ENCODE data around the gene GRIK5.

The GRIK5 gene

GRCh38 chr19:42069619-42070351, at the start of gene GRIK5:
Gene GRIK5 (minus strand): TSS chr19:42070206. CDS start chr19:42065770, 4,436 bp downstream.
- no peaks in the 10 kb centered on the region for H3K36me3 Mint-ChIP-seq (ENCODE audit: low read depth)
- H3K27me3 Mint-ChIP-seq = peaks cover 3% of the 10 kb centered on the region
- DNase-seq = no peak
- H3K4me1 Mint-ChIP-seq (ENCODE audit: low read depth) = peaks cover 4% of the 10 kb centered on the region
- no peaks in the 10 kb centered on the region for H3K9me3 Mint-ChIP-seq
- H3K27ac Mint-ChIP-seq = no peak within 1 kb of the TSS
- no peak within 1 kb of the TSS for H3K4me3 Mint-ChIP-seq

GRCh38 chr19:42117076-42117475, 47.1 kb upstream of the GRIK5 start:
- peak overlapping the region; percentile 72 for H3K27ac Mint-ChIP-seq
- H3K4me1 Mint-ChIP-seq (ENCODE audit: low read depth) = peaks cover 59% of the 10 kb centered on the region
- no peaks in the 10 kb centered on the region for H3K9me3 Mint-ChIP-seq
- no peaks in the 10 kb centered on the region for H3K27me3 Mint-ChIP-seq
- no peak overlapping the region for H3K4me3 Mint-ChIP-seq
- peaks cover 89% of the 10 kb centered on the region for H3K36me3 Mint-ChIP-seq (ENCODE audit: low read depth)
- DNase-seq = no peak

- no peak for DNase-seq
- H3K36me3 Mint-ChIP-seq (ENCODE audit: low read depth) = peaks cover 89% of the 10 kb centered on the region
- peak overlapping the region; percentile 72 for H3K27ac Mint-ChIP-seq
- H3K4me1 Mint-ChIP-seq (ENCODE audit: low read depth) = peaks cover 59% of the 10 kb centered on the region
- no peaks in the 10 kb centered on the region for H3K9me3 Mint-ChIP-seq
- no peak overlapping the region for H3K4me3 Mint-ChIP-seq
- no peaks in the 10 kb centered on the region for H3K27me3 Mint-ChIP-seq
Measured at GRCh38 chr19:42116308-42117075, 46.5 kb upstream of the GRIK5 start.

- Mint-ChIP-seq H3K4me1 (ENCODE audit: low read depth) (peaks cover 58% of the 10 kb centered on the region), H3K9me3 (no peaks in the 10 kb centered on the region), H3K4me3 (no peak overlapping the region), H3K36me3 (ENCODE audit: low read depth) (peaks cover 91% of the 10 kb centered on the region), H3K27ac (peak overlapping the region; percentile 46), H3K27me3 (no peaks in the 10 kb centered on the region)
- DNase-seq = no peak
Measured at GRCh38 chr19:42115705-42116104, 45.7 kb upstream of the GRIK5 start.

- no peak for DNase-seq
- H3K27ac Mint-ChIP-seq = peak overlapping the region; percentile 63
- H3K4me1 Mint-ChIP-seq (ENCODE audit: low read depth) = peaks cover 57% of the 10 kb centered on the region
- H3K9me3 Mint-ChIP-seq = no peaks in the 10 kb centered on the region
- H3K27me3 Mint-ChIP-seq = no peaks in the 10 kb centered on the region
- no peak overlapping the region for H3K4me3 Mint-ChIP-seq
- H3K36me3 Mint-ChIP-seq (ENCODE audit: low read depth) = peaks cover 91% of the 10 kb centered on the region
Measured at GRCh38 chr19:42115219-42115618, 45.2 kb upstream of the GRIK5 start.

DNA sequence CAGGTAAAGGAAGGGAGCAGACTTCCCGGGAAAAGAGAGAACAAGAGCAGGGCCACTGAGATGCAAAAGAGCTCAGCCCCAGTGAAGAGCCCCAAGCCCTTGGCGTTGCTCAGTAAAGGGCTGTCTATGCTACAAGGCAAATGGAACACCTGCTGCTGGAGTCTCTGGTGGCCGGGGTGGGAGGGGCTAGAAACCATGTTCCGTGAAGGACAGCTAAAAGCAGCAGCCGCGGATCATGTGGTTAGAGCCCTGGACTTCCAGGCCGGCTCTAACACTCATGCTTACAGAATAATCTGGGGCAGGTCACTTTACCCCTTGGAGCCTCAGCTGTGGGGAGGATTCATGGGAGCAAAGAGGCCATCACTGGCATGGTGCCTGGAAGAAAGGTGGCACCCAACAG, 44.4 kb upstream of the GRIK5 start:
- Mint-ChIP-seq H3K27me3 (no peaks in the 10 kb centered on the region), H3K36me3 (ENCODE audit: low read depth) (peaks cover 89% of the 10 kb centered on the region), H3K9me3 (no peaks in the 10 kb centered on the region), H3K27ac (peak overlapping the region; percentile 88), H3K4me3 (no peak overlapping the region), H3K4me1 (ENCODE audit: low read depth) (peaks cover 57% of the 10 kb centered on the region)
- no peak for DNase-seq

DNA sequence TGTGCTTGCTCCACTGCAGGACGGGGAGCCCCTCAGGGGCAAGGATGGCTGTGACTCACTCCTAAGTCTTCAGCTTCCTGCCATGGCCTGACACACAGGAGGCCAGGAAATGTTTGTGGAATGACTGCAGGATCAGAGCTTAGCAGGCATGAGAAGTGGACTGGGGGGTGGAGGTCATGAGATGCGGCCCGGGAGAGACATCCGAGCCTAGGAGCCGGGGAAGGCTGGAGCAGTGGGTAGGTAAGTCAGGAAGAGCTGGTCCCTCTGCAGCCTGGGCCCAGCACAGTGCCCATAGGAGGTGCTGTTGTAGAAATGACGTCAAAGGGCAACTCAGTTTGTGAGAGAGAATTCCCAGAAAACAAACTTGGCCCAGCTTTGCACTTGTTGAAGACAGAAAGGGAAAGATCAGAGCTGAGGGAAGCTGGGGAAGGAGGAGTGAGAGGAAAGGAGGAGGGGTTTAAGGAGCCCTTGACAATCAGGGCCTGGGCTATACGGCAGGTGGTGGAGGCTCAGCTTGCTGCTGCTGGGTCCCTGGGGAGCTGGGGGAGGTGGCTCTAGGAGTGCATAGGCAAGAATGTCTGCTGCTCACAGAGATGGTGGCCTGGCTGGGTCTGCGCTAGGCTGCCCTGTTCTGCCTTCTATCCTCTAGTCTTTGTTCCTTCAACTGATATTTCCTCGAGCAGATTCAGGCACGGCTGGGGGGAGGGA, 43.8 kb upstream of the GRIK5 start:
- Mint-ChIP-seq H3K4me3 (no peak overlapping the region), H3K36me3 (ENCODE audit: low read depth) (peaks cover 91% of the 10 kb centered on the region), H3K27ac (peak overlapping the region; percentile 88), H3K9me3 (no peaks in the 10 kb centered on the region), H3K4me1 (ENCODE audit: low read depth) (peaks cover 59% of the 10 kb centered on the region), H3K27me3 (no peaks in the 10 kb centered on the region)
- no peak for DNase-seq

DNA sequence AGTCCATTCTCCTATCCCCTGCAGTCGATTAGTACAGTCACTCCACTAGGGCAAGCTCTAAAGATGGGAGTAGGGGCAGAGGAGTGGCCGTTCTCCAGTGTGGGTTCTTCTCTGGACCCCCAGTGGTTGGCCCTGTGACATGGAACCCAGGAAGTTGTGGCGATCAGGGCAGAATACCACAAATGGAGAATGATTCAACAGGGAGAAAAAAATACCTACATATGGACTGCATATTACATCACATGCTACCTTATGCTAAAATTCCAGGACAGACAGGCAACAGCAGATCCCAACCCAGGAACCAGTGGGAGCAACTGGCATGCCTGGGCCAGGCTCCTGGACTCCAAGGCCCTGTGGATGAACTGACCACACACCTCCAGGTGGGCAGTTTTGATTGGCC, 41.8 kb upstream of the GRIK5 start:
- Mint-ChIP-seq H3K36me3 (ENCODE audit: low read depth) (peaks cover 89% of the 10 kb centered on the region), H3K27ac (peak overlapping the region; percentile 88), H3K27me3 (no peaks in the 10 kb centered on the region)

GRCh38 chr19:42111384-42111783, 41.4 kb upstream of the GRIK5 start:
- H3K36me3 Mint-ChIP-seq (ENCODE audit: low read depth) = peaks cover 86% of the 10 kb centered on the region

More for the DNA sequence above, 41.8 kb upstream of the GRIK5 start:
- Mint-ChIP-seq H3K9me3 (no peaks in the 10 kb centered on the region), H3K4me3 (no peak overlapping the region), H3K4me1 (ENCODE audit: low read depth) (peaks cover 57% of the 10 kb centered on the region)
- no peak for DNase-seq

DNA sequence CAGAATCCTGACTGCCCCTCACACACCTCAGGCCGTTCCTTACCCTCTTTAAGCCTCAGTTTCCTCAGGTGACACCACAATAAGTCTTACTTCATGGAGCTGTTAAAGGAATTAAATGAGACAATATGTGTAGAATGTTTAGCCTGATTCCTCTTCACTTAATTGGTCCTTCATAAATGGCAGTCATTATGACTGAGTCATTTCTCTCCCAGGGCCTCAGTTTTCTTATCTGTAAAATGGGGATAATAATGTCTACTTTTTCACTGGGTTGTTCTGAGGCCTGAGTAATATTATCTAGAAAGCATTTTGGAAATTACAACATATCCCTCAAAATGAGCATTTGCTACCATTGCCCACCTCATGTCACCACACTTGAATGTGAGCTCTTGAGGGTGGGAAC, 40.7 kb upstream of the GRIK5 start:
- no peaks in the 10 kb centered on the region for H3K27me3 Mint-ChIP-seq
- no peak overlapping the region for H3K4me3 Mint-ChIP-seq
- peaks cover 86% of the 10 kb centered on the region for H3K36me3 Mint-ChIP-seq (ENCODE audit: low read depth)
- H3K4me1 Mint-ChIP-seq (ENCODE audit: low read depth) = peaks cover 61% of the 10 kb centered on the region
- H3K27ac Mint-ChIP-seq = peak overlapping the region; percentile 88
- DNase-seq = no peak
- no peaks in the 10 kb centered on the region for H3K9me3 Mint-ChIP-seq

More at GRCh38 chr19:42111384-42111783, 41.4 kb upstream of the GRIK5 start:
- no peaks in the 10 kb centered on the region for H3K27me3 Mint-ChIP-seq
- H3K27ac Mint-ChIP-seq = peak overlapping the region; percentile 88
- no peak overlapping the region for H3K4me3 Mint-ChIP-seq
- no peaks in the 10 kb centered on the region for H3K9me3 Mint-ChIP-seq
- no peak for DNase-seq
- peaks cover 58% of the 10 kb centered on the region for H3K4me1 Mint-ChIP-seq (ENCODE audit: low read depth)

- H3K27me3 Mint-ChIP-seq = no peaks in the 10 kb centered on the region
- H3K36me3 Mint-ChIP-seq (ENCODE audit: low read depth) = peaks cover 86% of the 10 kb centered on the region
- no peak overlapping the region for H3K27ac Mint-ChIP-seq
- H3K9me3 Mint-ChIP-seq = no peaks in the 10 kb centered on the region
- H3K4me3 Mint-ChIP-seq = no peak overlapping the region
- peaks cover 69% of the 10 kb centered on the region for H3K4me1 Mint-ChIP-seq (ENCODE audit: low read depth)
- no peak for DNase-seq
Measured at GRCh38 chr19:42109896-42110295, 39.9 kb upstream of the GRIK5 start.

GRCh38 chr19:42108527-42109389, 38.8 kb upstream of the GRIK5 start:
- Mint-ChIP-seq H3K4me1 (ENCODE audit: low read depth) (peaks cover 61% of the 10 kb centered on the region), H3K9me3 (no peaks in the 10 kb centered on the region), H3K4me3 (no peak overlapping the region), H3K27me3 (no peaks in the 10 kb centered on the region), H3K27ac (peak overlapping the region; percentile 72), H3K36me3 (ENCODE audit: low read depth) (peaks cover 87% of the 10 kb centered on the region)
- DNase-seq = peak; percentile 89

- peaks cover 30% of the 10 kb centered on the region for H3K4me1 Mint-ChIP-seq (ENCODE audit: low read depth)
- H3K36me3 Mint-ChIP-seq (ENCODE audit: low read depth) = peaks cover 76% of the 10 kb centered on the region
- DNase-seq = no peak
- no peaks in the 10 kb centered on the region for H3K27me3 Mint-ChIP-seq
- H3K27ac Mint-ChIP-seq = peak overlapping the region; percentile 60
- H3K9me3 Mint-ChIP-seq = no peaks in the 10 kb centered on the region
- H3K4me3 Mint-ChIP-seq = no peak overlapping the region
Measured at GRCh38 chr19:42105368-42105767, 35.4 kb upstream of the GRIK5 start.

- no peak for DNase-seq
- H3K4me3 Mint-ChIP-seq = no peak overlapping the region
- no peaks in the 10 kb centered on the region for H3K27me3 Mint-ChIP-seq
- H3K4me1 Mint-ChIP-seq (ENCODE audit: low read depth) = peaks cover 19% of the 10 kb centered on the region
- peaks cover 76% of the 10 kb centered on the region for H3K36me3 Mint-ChIP-seq (ENCODE audit: low read depth)
- H3K27ac Mint-ChIP-seq = no peak overlapping the region
- H3K9me3 Mint-ChIP-seq = no peaks in the 10 kb centered on the region
Measured at GRCh38 chr19:42102877-42103276, 32.9 kb upstream of the GRIK5 start.

Measured in activated T-cell treated with anti-CD3 and anti-CD28 coated beads, Interleukin-2, amount 50 U/mL, for 24 hours (primary cell).